GM19467 (cell line): ENCODE data around the gene DNAJC9.
A peak's percentile ranks its signal among the peaks of the same experiment; 100 is the strongest.
"Not testable (repeated sequence)": the region's sequence is repeated elsewhere in the genome, so short reads cannot be mapped to it uniquely, and the experiment has no call there.

ENCODE experiments used
- ATAC-seq: cut with Tn5 transposase; IDR thresholded peaks from one replicate; pipeline ENCODE4 v1.9.1; 2021; ENCODE audit warnings: mild to moderate bottlenecking, moderate library complexity; ENCODE audit not compliant: unreplicated experiment

DNAJC9 gene

DNA sequence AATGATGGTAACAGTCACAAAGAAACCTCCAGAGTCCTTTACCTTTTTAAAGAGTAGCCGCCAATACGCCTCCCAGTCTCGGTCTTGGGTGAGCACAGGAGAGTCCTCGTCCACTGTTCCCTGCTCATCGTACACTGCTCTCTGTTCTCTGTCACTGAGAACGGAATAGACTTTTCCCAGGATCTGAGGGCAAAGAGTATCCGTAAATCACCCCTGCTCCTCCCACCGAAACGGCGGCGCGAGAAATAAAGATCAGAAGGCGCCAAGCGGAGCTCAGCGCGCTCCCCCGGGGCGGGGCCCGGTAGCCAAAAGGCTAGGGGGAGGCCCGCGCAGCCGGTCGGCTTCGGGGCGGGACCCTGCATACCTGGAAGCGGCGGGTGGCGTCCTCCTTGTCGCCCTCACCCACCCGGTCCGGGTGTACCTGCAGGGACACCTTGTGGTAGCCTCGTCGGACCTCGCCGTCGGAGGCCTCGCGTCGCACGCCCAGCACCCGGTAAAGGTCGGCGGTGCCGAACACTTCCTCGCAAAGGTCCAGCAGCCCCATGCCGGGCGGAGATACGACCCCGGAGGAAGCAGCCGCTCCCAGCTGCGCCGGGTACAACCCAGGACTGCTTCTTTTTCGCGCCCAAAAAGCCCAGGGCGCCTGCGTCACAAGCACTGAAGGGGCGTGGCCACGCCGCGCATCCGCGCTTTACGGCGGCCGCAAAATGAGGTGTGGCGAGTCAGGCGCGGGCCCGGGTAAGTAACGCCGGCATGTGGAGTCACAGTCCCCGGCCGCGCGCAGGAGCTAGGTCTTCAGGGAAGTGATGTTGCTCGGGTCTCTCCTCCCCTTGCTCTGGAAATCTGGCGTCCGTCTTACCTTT is at the start of gene DNAJC9:
Gene DNAJC9, minus strand, starts transcription at position 610 of the 863 bp plus-strand sequence. Its CDS starts 66 bp downstream, at position 544.
- peak; percentile 65 for ATAC-seq

GRCh38 chr10:73293461-73293860 is 46.4 kb upstream of the DNAJC9 start:
- no peak for ATAC-seq

- no peak for ATAC-seq
Measured at GRCh38 chr10:73289958-73290357, 42.9 kb upstream of the DNAJC9 start.

GRCh38 chr10:73287441-73287840 is 40.4 kb upstream of the DNAJC9 start:
- ATAC-seq, result no peak

DNA sequence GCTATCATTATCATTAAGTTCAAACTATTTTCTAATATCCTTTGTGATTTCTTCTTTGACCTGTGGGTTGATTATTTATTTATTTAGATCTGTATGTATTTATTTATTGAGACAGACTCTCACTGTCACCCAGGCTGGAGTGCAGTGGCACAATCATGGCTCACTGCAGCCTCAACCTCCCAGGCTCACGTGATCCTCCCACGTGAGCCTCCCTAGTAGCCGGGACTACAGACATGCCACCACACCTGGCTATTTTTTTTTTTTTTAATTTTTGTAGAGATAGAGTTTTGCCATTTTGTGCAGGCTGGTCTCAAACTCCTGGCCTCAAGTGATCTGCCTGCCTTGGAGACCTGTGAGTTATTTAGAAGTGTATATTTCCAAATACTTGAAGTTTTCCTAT is 34.0 kb upstream of the DNAJC9 start:
- ATAC-seq, result no peak

DNA sequence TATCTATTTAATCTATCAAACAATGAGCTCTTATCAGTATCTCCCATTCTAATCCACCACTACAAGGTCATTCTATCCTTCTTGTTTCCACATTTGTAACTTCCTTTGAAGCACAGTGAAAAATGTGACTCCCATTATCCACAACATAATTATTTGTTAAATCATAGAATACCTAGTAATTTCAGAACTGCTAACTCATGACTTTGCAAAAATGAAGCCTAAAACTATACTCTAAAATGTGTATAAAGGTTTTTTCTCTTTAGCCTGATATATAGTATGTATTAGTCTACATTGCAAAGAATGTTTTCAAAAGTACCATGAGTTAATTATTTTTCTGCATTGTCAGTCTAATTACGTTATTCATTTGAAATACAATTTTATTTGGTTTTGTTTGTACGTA is 17.4 kb upstream of the DNAJC9 start:
- ATAC-seq, result no peak

- ATAC-seq, result no peak
Measured at GRCh38 chr10:73263693-73264347, 16.8 kb upstream of the DNAJC9 start.

GRCh38 chr10:73262880-73263555 is 16.0 kb upstream of the DNAJC9 start:
- no peak for ATAC-seq

GRCh38 chr10:73262105-73262730 is 15.2 kb upstream of the DNAJC9 start:
- no peak for ATAC-seq

DNA sequence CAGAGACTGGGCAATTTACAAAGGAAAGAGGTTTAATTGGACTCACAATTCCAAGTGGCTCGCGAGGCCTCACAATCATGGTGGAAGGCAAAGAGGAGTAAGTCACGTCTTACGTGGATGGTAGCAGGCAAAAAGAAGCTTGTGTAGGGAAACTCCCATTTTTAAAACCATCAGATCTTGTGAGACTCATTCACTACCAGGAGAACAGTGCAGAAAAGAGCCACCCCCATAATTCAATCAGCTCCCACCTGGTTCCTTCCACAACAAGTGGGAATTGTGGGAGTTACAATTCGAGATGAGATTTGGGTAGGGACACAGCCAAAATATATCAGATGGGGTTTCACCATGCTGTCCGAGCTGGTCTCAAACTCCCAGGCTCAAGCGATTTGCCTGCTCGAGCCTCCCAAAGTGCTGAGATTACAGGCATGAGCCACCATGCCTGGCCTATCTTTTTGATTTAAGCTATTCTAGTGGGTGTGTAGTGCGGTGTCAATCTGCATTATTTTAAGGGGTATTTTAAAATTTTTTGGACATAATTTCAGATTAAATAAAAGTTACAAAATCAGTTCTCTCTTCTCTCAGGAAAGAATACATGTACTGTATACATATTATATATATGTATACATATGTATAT is 14.4 kb upstream of the DNAJC9 start:
- no peak for ATAC-seq

DNA sequence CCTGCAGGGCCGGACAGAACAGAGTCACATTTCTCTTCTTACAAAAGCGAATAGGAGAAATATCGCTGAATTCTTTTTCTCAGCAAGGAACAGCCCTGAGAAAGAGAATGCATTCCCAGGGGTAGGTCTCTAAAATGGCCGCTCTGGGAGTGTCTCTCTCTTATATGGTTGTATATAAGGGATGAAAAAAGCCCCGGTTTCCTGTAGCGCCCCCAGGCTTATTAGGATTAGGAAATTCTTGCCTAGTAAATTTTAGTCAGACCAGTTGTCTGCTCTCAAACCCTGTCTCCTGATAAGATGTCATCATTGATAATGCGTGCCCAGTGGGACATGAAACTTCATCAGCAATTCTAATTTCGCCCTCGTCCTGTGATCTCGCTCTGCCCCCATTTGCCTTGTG is 11.6 kb upstream of the DNAJC9 start:
- ATAC-seq, result not testable (repeated sequence)

DNA sequence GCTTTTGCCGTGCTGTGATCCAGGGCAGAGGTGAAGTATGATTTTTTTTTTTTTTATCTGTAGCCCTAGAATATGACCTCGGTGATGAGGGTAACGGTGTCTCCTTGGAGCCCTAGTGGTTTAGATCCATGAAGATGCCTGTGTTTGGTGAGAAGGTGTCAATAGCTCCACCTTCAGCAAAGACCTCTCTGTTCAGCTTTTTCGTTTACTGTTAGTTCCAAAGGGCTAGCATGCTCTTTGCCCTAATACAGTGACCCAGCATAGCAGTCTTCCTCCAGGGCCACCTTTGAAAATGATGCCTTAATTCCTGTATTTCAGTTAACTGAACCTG is 6.1 kb upstream of the DNAJC9 start:
- ATAC-seq, result no peak

DNA sequence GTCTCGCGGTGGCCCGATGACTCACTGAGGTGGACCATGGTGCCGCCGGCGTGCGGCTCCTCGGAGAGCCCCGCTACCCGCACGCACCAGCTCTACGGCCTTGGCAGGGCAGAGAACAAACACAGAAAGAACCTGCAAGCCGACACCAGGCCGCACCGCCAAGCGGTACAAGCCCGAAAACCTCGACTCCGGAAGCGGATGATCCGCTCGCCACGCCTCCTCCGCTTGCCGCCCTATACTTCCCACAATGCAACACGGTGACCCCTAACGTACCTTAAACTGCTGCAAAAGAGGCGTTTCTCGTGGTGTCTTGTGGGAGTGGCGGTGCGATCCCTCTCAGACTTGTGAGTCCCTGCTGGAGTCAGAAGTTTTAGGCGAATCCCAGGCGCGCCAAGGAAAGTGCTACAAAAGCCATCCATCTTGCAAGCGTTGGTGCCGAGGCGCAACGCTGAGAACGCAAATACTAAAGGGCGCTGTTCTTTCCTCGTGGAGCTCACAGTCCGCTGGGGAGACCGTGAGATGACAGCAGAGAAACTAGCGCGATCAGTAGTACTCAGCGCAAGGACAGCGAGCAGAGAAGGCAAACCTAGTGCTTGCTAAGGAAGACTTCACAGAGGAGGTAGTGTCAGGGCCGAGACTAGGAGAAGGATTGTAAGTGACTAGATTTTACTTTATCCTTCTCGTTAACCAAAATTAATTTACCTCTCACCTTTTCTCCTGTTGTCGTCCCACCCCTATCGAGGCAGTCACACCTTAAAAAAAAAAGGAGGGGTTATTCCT is 5.6 kb upstream of the DNAJC9 start, which contains the start of gene MRPS16:
Gene MRPS16, minus strand, starts transcription at position 200 of the 780 bp plus-strand sequence. Its CDS starts 162 bp downstream, at position 38.
- peak; percentile 82 for ATAC-seq

DNA sequence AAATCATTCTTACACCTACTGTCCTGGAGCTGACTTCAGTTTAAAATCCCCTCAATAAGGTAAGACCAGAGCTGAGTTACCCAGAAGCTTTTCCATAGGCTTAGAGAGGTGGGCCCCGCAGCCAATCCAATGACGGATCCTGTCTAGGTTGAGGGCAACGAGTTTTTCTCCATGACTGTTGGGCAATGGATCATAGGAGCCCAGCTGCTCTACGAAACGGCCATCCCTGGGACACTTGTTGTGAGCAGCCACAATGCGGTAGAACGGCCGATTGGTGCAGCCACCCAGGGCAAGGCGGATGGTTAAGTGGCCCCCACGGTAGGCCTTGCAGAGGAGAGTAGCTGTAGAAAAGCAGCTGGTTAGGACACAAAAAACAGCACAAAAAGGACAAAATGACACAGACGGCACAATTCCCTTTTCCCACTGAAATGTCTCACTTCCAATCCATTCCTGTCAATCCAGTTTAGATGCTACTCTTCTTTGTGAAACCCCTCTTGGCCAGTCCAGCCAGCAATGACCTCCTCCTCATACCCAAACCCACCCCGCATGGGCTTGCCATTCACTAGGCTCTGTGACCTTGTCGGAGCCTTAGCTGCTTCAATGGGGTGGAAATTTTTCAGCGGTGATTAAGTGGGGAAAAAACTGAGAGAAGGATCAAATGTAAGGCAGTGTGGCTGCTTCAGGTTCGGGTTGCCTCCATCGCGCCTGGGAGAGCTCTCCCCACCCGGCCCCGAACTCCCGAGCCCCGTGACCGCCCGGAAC is 4.8 kb upstream of the DNAJC9 start:
- ATAC-seq, result peak; percentile 4

GRCh38 chr10:73248259-73248724 is 1.2 kb upstream of the DNAJC9 start:
- no peak for ATAC-seq

DNA sequence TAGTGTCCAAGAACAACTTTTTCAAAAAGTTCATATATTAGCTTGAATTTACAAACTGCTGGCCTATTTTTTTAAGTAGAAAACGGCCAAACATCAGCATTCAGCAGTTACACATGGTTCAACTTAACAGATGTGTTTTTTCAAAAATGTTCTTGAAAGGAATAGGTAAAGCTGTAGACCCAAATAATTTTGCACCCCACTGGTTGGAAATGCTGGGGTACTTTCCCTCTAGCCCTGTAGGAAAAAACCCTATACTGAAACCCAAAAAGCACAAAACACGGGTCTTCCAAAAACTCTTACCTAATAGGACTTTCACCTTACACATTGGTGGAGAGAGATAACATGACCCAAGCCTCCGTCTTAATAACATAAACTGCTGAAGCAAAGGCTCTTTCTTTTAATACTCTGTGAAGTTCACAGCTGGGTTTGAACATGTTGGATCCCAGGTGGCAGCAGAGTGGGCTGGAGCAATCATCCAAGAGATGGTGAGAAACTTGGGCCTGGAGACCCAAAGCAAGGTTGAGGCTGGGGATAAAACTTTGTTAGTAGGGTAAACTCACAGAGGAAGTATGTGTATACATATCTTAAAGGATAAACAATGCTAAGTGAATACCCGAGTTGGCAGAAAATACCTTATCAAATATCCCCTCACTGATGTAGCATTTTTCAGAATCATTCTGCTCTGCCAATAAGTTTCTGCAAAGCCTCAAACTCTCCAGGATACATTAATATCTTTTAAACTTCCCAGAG is 629 bp upstream of the DNAJC9 start:
- no peak for ATAC-seq

GRCh38 chr10:73246322-73246645 is 771 bp downstream of the DNAJC9 start:
- ATAC-seq, result no peak

- ATAC-seq, result no peak
Measured at GRCh38 chr10:73244866-73245477, 2.1 kb downstream of the DNAJC9 start.
